GM19468 (cell line): ENCODE results near the gene MPG.

ENCODE experiments used
- ATAC-seq: cut with Tn5 transposase; IDR thresholded peaks from one replicate; pipeline ENCODE4 v1.9.1; 2021; ENCODE audit warnings: mild to moderate bottlenecking, moderate library complexity, moderate number of reproducible peaks; ENCODE audit not compliant: unreplicated experiment; ENCODE audit errors: extremely low read depth

The MPG gene

GRCh38 chr16:79151-80054 lies 1.4 kb downstream of the MPG start:
- ATAC-seq, result no peak

GRCh38 chr16:83060-83603 lies 5.1 kb downstream of the MPG start:
- no peak for ATAC-seq

GRCh38 chr16:83781-84615 lies 6.0 kb downstream of the MPG start:
- ATAC-seq, result no peak

GRCh38 chr16:84718-85406 lies 6.8 kb downstream of the MPG start:
- no peak for ATAC-seq

- no peak for ATAC-seq
Measured at GRCh38 chr16:85407-85782, 7.4 kb downstream of the MPG start.

GRCh38 chr16:85865-86264 lies 7.8 kb downstream of the MPG start:
- ATAC-seq, result no peak

- ATAC-seq, result no peak
Measured at GRCh38 chr16:86483-86952, 8.5 kb downstream of the MPG start.

GRCh38 chr16:88613-89012 lies 10.6 kb downstream of the MPG start:
- ATAC-seq, result no peak

- no peak for ATAC-seq
Measured at GRCh38 chr16:89391-90302, 11.6 kb downstream of the MPG start.

GRCh38 chr16:91484-91883 lies 13.5 kb downstream of the MPG start:
- no peak for ATAC-seq

GRCh38 chr16:92431-93339 lies 14.7 kb downstream of the MPG start:
- no peak for ATAC-seq

GRCh38 chr16:94918-95265 lies 16.9 kb downstream of the MPG start:
- ATAC-seq, result no peak

- no peak for ATAC-seq
Measured at GRCh38 chr16:96935-97381, 18.9 kb downstream of the MPG start.

GRCh38 chr16:97822-98221 lies 19.8 kb downstream of the MPG start:
- ATAC-seq, result no peak

GRCh38 chr16:100989-101388 lies 23.0 kb downstream of the MPG start:
- no peak for ATAC-seq

- ATAC-seq, result no peak
Measured at GRCh38 chr16:101586-101985, 23.6 kb downstream of the MPG start.

GRCh38 chr16:102060-102855 lies 24.2 kb downstream of the MPG start:
- ATAC-seq, result no peak

- no peak for ATAC-seq
Measured at GRCh38 chr16:104355-104754, 26.3 kb downstream of the MPG start.
